Measurements from ENCODE around the gene UBE2E3.

The UBE2E3 gene

DNA sequence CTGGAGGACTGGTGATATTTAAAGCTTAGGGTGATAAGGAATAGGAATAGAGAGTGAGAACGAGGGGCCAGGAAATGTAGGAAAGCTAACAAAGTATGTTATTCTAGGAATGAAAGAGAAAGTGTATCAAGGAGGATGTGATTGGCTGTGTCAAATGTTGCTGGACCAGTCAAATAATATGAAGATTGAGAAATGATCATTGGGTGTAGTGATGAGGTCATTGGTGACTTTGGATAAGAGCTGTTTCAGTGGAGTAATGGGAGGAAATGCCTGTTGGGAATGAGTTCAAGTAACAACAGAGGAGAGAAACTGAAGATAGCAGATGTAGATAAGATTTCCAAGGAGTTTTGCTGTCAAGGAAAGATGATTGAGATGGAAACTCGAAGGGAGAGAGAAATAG lies 74.4 kb downstream of the UBE2E3 start:
- no peak overlapping the region for H3K27ac ChIP-seq (ENCODE audit: low read depth, low read length)
- no peaks in the 10 kb centered on the region for H3K36me3 ChIP-seq (ENCODE audit: control insufficient read depth, insufficient read depth, low read length)
- H3K27me3 ChIP-seq (ENCODE audit: control insufficient read depth, insufficient read depth, low read length) = no peaks in the 10 kb centered on the region
- no peak overlapping the region for H3K4me3 ChIP-seq (ENCODE audit: low read depth, low read length)
- H3K9me3 ChIP-seq (ENCODE audit: control insufficient read depth, insufficient read depth, low read depth, low read length) = 0 out of 2 replicates have a peak, but pooled peaks cover 3% of the 10 kb centered on the region
- no peak overlapping the region for H3K9ac ChIP-seq (ENCODE audit: low read length)
- H3K4me1 ChIP-seq (ENCODE audit: control insufficient read depth, insufficient read depth, low read length) = peaks cover 6% of the 10 kb centered on the region; the same call in 1 of the 2 replicates

DNA sequence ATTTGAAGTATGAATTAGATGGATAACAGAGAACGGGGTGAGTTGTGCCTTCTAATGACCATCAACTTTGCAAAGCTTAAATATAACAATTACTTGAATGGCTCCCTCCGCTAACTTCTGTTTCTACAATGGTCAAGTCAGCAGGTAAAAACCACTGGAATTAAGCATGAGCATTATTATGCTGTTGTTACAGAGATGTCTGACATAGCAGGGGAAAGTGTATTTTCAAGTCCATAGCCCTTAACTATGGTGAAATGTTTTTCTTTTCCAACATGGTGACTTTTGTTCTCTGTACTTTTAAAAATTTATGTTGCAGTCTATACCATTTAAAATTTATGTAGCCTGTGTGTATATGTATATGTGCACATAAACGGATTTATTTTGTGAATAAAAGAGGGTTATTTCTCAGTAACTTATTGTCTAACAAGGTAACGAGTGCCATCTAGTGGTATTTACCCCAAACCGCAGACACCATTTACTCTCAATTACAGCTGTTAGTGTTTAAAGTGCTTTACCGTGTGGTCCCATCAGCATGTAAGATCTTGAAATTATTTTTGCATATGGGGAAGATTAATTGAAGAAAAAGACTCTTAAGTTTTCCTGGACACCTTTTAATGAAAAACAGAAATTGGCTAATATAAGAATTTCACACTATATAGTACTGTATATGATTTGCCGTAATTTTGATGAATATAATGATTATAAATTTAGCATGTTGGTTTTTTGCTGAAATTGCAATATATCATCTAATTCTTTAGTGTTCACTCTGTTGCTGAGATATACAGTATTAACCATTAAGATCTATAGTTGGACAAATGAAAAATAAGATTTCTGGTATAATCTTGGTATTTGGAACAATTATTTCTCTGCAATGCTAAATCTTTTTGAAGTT lies 78.2 kb downstream of the UBE2E3 start:
- Histone ChIP-seq H3K9ac (ENCODE audit: low read length) (no peak overlapping the region), H3K36me3 (ENCODE audit: control insufficient read depth, insufficient read depth, low read length) (peaks cover 2% of the 10 kb centered on the region; the same call in 1 of the 2 replicates), H3K4me1 (ENCODE audit: control insufficient read depth, insufficient read depth, low read length) (peaks cover 6% of the 10 kb centered on the region; the same call in 1 of the 2 replicates), H3K9me3 (ENCODE audit: control insufficient read depth, insufficient read depth, low read depth, low read length) (0 out of 2 replicates have a peak, but pooled peaks cover 3% of the 10 kb centered on the region), H3K27me3 (ENCODE audit: control insufficient read depth, insufficient read depth, low read length) (no peaks in the 10 kb centered on the region), H3K4me3 (ENCODE audit: low read depth, low read length) (no peak overlapping the region), H3K27ac (ENCODE audit: low read depth, low read length) (no peak overlapping the region)

DNA sequence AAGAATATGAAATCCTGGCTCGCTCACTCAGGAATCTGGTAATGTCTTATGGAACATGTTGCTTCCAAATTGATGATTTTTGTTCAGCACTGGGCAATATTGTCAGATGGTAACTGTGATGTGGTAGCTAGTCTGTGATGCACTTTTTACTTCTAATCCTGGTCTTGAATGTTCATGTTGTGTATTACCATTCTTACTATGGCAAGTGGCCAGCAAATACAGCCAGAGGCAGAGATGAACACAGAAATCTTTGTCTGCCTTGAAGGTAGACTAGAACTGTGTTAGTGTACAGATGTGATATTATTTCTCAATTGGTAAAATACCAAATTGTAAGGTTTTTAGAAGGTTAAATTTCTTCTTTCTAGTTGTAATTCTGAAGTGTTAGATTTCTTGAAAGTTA lies 83.3 kb downstream of the UBE2E3 start:
- Histone ChIP-seq H3K4me3 (ENCODE audit: low read depth, low read length) (no peak overlapping the region), H3K9ac (ENCODE audit: low read length) (no peak overlapping the region), H3K4me1 (ENCODE audit: control insufficient read depth, insufficient read depth, low read length) (peaks cover 13% of the 10 kb centered on the region), H3K36me3 (ENCODE audit: control insufficient read depth, insufficient read depth, low read length) (peaks cover 2% of the 10 kb centered on the region; the same call in 1 of the 2 replicates), H3K27me3 (ENCODE audit: control insufficient read depth, insufficient read depth, low read length) (no peaks in the 10 kb centered on the region), H3K9me3 (ENCODE audit: control insufficient read depth, insufficient read depth, low read depth, low read length) (no peaks in the 10 kb centered on the region), H3K27ac (ENCODE audit: low read depth, low read length) (no peak overlapping the region)

DNA sequence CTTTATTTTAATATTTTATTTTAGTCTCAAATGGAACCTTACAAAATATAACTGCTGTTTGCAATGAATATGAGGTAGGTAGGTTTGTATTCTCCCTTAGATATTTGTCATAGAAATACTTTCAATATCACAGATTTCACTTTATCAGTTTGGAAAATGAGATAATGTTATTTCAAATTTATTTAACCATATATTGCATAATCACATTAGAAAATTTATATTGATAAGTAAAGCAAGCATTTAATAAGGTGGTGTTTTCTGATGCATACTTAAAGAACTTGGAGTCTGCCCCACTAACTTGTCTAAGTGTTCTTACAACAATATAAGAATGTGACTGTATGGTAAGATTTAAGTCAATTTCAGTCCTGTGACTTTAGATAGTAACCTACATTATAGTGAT lies 85.1 kb downstream of the UBE2E3 start:
- Histone ChIP-seq H3K36me3 (ENCODE audit: control insufficient read depth, insufficient read depth, low read length) (peaks cover 2% of the 10 kb centered on the region; the same call in 1 of the 2 replicates), H3K4me3 (ENCODE audit: low read depth, low read length) (no peak overlapping the region), H3K27ac (ENCODE audit: low read depth, low read length) (no peak overlapping the region), H3K27me3 (ENCODE audit: control insufficient read depth, insufficient read depth, low read length) (no peaks in the 10 kb centered on the region), H3K9me3 (ENCODE audit: control insufficient read depth, insufficient read depth, low read depth, low read length) (no peaks in the 10 kb centered on the region), H3K9ac (ENCODE audit: low read length) (no peak overlapping the region), H3K4me1 (ENCODE audit: control insufficient read depth, insufficient read depth, low read length) (peaks cover 25% of the 10 kb centered on the region)

DNA sequence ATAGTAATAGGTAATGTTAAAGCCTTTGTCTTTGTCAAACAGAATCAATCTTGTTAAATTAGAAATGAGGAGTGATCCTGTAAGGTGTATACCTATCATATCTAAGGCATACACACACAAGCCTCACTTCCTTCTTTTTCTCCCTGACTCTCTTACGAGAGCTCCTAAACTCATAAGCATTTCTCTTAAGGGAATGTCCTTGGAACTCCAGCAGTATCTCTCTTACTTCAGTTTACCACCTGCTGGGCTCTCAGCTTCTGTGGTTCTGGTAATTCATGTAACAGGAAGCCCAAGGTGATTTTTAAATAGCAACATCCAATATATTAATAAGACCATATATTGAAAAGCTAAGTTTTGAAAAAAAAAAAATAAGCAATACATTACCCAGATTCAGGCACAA lies 85.9 kb downstream of the UBE2E3 start:
- Histone ChIP-seq H3K9ac (ENCODE audit: low read length) (no peak overlapping the region), H3K9me3 (ENCODE audit: control insufficient read depth, insufficient read depth, low read depth, low read length) (no peaks in the 10 kb centered on the region), H3K4me1 (ENCODE audit: control insufficient read depth, insufficient read depth, low read length) (peaks cover 28% of the 10 kb centered on the region), H3K27me3 (ENCODE audit: control insufficient read depth, insufficient read depth, low read length) (no peaks in the 10 kb centered on the region), H3K4me3 (ENCODE audit: low read depth, low read length) (no peak overlapping the region), H3K36me3 (ENCODE audit: control insufficient read depth, insufficient read depth, low read length) (peaks cover 2% of the 10 kb centered on the region; the same call in 1 of the 2 replicates), H3K27ac (ENCODE audit: low read depth, low read length) (no peak overlapping the region)

DNA sequence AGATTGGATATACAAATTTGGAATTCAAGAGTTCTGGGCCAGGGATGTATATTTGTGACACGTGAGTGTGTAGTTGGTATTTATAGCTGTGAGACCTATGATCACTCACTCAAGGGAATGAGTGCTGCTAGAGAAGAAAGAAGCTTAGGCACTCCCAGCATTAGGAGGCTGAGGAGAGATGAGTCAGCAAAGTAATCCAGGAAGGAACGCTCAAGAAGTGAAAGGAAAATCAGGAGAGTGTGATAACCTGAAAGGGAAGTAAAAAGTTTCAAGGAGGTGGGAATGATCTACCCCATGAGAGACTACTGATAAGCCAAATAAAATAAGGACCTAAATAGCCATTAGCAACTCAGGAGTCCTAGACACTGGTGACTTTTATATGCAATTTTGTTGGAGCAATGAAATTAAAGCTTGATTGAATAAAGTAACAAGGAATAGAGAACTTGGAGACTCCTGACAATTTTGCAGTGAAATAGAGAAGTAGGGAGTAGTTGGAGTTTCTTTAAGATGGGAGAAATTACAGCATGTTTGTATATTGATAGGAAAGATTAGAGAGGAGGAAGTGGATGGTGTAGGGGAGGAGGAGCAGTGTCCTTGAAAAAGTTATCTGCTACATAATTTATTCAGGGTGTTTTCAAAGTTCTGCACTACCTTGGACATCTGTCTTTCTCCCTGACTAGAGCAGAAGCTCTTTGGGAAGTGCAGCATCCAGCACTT lies 89.9 kb downstream of the UBE2E3 start:
- no peak overlapping the region for H3K27ac ChIP-seq (ENCODE audit: low read depth, low read length)
- no peak overlapping the region for H3K4me3 ChIP-seq (ENCODE audit: low read depth, low read length)
- H3K4me1 ChIP-seq (ENCODE audit: control insufficient read depth, insufficient read depth, low read length) = peaks cover 28% of the 10 kb centered on the region
- H3K9ac ChIP-seq (ENCODE audit: low read length) = no peak overlapping the region
- no peaks in the 10 kb centered on the region for H3K9me3 ChIP-seq (ENCODE audit: control insufficient read depth, insufficient read depth, low read depth, low read length)
- no peaks in the 10 kb centered on the region for H3K36me3 ChIP-seq (ENCODE audit: control insufficient read depth, insufficient read depth, low read length)
- H3K27me3 ChIP-seq (ENCODE audit: control insufficient read depth, insufficient read depth, low read length) = no peaks in the 10 kb centered on the region

DNA sequence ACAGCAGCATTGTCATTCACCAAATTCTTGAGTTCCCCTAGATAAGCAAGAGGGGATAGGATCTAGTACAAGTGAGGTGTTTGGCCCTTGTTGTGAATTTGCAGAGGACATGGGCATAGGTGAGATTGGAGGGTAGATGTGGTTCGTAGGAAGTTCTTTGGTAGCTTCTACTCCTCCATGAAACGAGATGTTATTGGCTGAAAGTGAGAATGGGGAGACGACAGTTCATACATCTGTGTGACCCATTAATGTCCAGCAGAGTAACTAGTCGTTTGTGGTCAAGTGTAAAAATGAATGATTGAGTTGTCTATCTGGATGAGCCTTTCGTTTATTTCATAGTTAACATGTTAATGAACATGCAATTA lies 90.4 kb downstream of the UBE2E3 start:
- no peaks in the 10 kb centered on the region for H3K27me3 ChIP-seq (ENCODE audit: control insufficient read depth, insufficient read depth, low read length)
- no peak overlapping the region for H3K27ac ChIP-seq (ENCODE audit: low read depth, low read length)
- peaks cover 28% of the 10 kb centered on the region for H3K4me1 ChIP-seq (ENCODE audit: control insufficient read depth, insufficient read depth, low read length)
- H3K9me3 ChIP-seq (ENCODE audit: control insufficient read depth, insufficient read depth, low read depth, low read length) = no peaks in the 10 kb centered on the region
- H3K4me3 ChIP-seq (ENCODE audit: low read depth, low read length) = no peak overlapping the region
- H3K36me3 ChIP-seq (ENCODE audit: control insufficient read depth, insufficient read depth, low read length) = no peaks in the 10 kb centered on the region
- H3K9ac ChIP-seq (ENCODE audit: low read length) = no peak overlapping the region

DNA sequence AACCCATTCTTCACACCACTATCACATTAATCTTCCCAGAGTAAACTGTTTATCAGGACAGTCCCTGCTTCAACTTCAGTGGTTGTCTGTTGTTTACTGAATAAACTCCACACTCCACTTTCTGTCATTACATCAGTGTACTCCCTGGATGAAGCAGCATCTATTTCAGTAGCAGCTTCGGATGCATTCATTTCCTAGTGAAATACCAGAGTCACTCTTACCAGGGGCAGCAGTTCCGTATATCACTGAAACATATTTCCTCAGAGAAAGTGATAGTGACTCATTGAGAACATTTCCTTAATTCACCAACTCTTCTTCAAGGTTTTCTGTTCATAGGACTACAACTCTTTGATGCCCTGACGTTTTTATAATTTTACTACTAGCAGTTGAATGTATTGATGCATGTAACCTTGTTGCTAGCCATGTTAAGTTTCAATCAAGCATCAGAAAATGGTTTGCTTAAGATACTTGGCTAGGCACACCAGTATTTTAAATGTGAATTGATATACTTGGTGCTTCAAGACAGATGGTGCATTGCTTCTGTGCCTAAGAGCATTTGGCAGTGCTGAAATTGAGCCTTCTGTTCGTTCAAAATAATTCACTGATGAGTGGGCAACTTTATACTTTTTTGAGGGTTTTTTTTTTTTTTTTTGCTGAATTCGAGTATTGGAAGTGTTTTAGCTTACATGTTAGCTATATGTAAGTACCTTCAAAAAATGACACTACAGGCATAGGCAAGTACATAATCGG lies 92.3 kb downstream of the UBE2E3 start:
- no peaks in the 10 kb centered on the region for H3K36me3 ChIP-seq (ENCODE audit: control insufficient read depth, insufficient read depth, low read length)
- no peak overlapping the region for H3K27ac ChIP-seq (ENCODE audit: low read depth, low read length)
- no peak overlapping the region for H3K9ac ChIP-seq (ENCODE audit: low read length)
- no peaks in the 10 kb centered on the region for H3K27me3 ChIP-seq (ENCODE audit: control insufficient read depth, insufficient read depth, low read length)
- no peak overlapping the region for H3K4me3 ChIP-seq (ENCODE audit: low read depth, low read length)
- H3K9me3 ChIP-seq (ENCODE audit: control insufficient read depth, insufficient read depth, low read depth, low read length) = no peaks in the 10 kb centered on the region
- peaks cover 15% of the 10 kb centered on the region for H3K4me1 ChIP-seq (ENCODE audit: control insufficient read depth, insufficient read depth, low read length)

DNA sequence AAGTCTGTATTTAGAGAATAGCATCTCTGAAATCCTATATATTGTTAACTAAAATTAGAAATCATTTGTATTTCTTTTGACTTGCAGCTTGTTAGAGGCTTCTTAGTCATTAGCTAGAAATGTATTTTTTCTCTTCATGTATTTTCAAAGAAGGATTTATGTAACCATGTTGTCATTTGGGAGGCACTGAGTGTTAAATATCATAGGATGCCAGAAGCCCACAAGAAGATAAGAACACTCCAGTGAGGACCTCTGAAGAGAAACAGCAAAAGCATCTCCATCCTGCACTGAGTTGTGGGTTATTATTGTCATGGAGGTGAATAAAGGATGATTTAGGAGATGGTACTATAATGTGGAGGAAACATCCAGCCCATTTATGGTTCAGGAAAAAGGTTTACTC lies 93.5 kb downstream of the UBE2E3 start:
- Histone ChIP-seq H3K27ac (ENCODE audit: low read depth, low read length) (no peak overlapping the region), H3K36me3 (ENCODE audit: control insufficient read depth, insufficient read depth, low read length) (no peaks in the 10 kb centered on the region), H3K4me1 (ENCODE audit: control insufficient read depth, insufficient read depth, low read length) (peaks cover 15% of the 10 kb centered on the region), H3K4me3 (ENCODE audit: low read depth, low read length) (no peak overlapping the region), H3K27me3 (ENCODE audit: control insufficient read depth, insufficient read depth, low read length) (no peaks in the 10 kb centered on the region), H3K9ac (ENCODE audit: low read length) (no peak overlapping the region), H3K9me3 (ENCODE audit: control insufficient read depth, insufficient read depth, low read depth, low read length) (no peaks in the 10 kb centered on the region)

DNA sequence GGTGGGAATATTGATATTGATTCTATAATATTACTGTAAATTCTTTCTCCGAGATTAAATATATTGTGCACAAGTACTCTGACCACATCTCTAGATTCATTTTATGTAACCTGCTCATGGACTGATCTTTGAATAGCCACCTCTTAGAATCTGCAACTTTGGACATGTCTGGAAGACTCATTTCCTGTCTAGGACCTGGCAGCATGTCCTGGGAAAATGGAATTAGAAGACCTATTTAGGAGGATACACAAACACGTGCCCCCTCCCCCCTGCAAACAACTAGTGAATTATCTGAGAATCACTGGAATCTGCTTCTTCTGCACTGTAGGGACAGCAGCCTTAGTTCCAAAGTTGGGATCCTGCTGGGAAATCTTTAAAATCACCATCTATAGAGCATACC lies 94.1 kb downstream of the UBE2E3 start:
- Histone ChIP-seq H3K4me1 (ENCODE audit: control insufficient read depth, insufficient read depth, low read length) (peaks cover 13% of the 10 kb centered on the region), H3K36me3 (ENCODE audit: control insufficient read depth, insufficient read depth, low read length) (no peaks in the 10 kb centered on the region), H3K9me3 (ENCODE audit: control insufficient read depth, insufficient read depth, low read depth, low read length) (no peaks in the 10 kb centered on the region), H3K27me3 (ENCODE audit: control insufficient read depth, insufficient read depth, low read length) (no peaks in the 10 kb centered on the region), H3K27ac (ENCODE audit: low read depth, low read length) (no peak overlapping the region), H3K9ac (ENCODE audit: low read length) (no peak overlapping the region), H3K4me3 (ENCODE audit: low read depth, low read length) (no peak overlapping the region)
